Activated CD8-positive, alpha-beta memory T cell treated with anti-CD3 and anti-CD28 coated beads for 48 hours (primary cell): ENCODE data around the gene HLA-DRB5.
"Not testable (repeated sequence)": the region's sequence is repeated elsewhere in the genome, so short reads cannot be mapped to it uniquely, and the experiment has no call there.

Experiments
- DNase-seq, 3 experiments: peaks; one replicate each; pipeline ENCODE4 v3.0.0-alpha.2; 2020; ENCODE audit warnings: low read depth in 2 of 3, low spot score in 2 of 3

The HLA-DRB5 gene

DNA sequence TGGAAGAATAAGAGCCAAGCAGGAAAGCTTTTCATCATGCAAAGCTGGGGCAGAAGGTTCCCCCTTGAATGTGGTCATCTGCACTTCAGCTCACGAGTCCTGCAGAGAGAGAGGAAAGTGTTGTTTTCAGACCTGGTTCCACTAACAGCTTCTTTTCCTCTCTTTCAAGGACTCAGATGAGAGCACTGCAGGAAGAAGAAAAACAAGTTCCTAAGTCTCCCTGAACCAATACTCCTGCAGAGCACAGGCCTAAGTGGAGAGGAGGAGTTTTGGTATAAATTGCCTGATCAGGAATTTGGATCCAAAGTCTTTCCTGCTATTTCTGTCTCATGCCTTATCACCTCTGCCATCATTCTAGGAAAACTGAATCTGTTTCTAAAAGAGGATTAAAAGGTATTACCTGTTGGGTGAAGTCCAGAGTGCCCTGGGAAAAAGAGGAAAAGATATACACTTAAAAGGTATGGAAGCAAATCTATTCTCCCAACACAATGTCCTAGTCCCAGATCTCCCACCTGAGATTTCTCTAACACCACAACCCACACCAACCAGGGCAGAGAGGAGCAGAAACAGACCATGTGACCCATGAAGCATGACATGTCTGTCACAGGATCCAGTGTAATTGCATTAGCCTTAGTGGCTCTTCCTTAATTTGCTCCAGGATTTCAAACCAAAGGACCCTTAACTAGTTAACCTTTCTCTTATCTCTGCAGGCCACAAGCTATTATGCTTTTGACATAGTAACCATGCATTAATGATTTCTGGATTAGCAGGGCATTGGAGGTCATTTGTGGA, 12.2 kb downstream of the HLA-DRB5 start:
- no peak for DNase-seq

DNA sequence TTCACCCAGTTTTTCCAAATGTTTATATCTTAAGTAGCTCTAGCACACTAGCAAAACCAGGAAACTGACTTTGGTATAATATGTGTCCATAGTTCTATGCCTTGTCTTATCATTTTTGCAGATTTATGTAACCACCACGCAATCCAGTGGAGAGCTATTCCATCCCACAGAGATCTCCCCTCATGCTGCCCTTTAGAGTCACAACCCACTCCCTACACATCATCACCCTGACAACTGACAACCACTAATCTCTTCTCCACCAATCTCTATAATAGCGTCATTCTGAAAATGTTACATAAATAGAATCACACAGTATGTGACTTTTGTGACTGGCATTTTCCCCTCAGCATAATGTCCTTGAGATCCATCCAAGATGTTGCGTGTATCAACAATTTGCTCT, 29.1 kb downstream of the HLA-DRB5 start:
- no peak for DNase-seq

GRCh38 chr6:32492351-32492750, 37.7 kb downstream of the HLA-DRB5 start:
- no peak for DNase-seq

DNA sequence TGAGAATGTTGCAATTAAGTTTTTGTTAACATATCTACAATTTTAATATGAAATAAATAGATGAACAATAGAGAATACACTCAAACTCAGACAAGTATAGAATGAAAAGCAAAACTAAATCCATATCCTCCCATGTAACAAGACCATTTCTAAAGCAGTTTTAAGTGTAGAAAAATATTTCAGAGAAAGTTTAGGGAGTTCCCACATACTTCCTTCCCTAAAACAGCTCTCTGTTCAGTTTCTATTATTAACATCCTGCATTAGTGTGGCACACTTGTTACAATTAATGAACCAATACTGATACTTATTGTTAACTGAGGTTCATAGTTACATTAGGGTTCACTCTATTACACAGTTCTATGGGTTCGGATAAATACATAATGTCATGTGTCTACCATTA, 38.4 kb downstream of the HLA-DRB5 start:
- no peak for DNase-seq

GRCh38 chr6:32488083-32488482, 42.0 kb downstream of the HLA-DRB5 start:
- no peak for DNase-seq

DNA sequence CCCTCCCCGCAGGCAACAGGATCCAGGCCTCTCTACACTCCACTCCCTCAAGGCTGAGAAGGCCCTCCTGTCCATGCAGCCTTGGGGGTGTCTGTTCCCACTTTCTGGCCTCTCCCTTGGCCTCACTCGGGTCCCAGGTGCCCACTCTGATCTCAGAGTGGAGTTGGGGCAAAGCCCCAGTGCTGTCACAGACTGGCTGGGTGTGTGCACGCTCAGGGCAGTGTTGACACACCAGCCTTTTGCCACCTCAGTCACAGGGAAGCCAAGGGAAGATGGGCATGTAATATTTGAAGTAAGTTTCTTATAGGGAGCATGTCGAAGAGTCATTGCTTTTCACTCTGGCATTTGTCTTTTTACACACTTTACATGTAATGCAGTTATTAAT, 45.5 kb downstream of the HLA-DRB5 start:
- DNase-seq: no peak

- DNase-seq: no peak
Measured at GRCh38 chr6:32483968-32484613, 46.0 kb downstream of the HLA-DRB5 start.

- DNase-seq: no peak
Measured at GRCh38 chr6:32475392-32476206, 54.5 kb downstream of the HLA-DRB5 start.

- DNase-seq: not testable (repeated sequence)
Measured at GRCh38 chr6:32473376-32474348, 56.4 kb downstream of the HLA-DRB5 start.

DNA sequence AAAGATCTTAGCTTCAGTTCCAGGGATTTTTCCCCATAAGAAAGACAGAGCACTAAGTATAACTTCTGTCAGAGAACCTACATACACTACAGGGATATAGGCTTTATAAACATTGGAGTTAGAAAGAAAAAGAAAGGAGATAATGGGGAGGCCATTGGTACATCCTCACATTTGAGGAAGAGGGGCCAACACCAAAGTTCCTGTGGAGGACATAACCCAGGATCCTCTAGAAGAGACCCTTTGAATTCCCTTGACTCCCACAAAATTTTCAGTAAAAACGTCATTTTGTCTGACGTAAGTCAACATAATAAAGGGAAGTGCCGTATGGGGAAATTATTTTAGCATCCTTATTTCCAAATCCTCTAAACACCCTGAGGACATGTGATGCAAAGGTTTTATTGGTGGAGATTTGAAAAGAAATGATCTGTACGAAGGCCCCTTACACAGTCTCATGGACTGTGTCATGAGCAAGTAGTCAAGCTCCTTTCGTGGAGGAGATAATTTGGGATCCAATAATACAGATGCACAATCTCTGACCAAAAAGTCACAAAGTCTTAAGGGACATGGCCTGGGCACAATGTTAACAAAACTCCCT, 57.2 kb downstream of the HLA-DRB5 start:
- no peak for DNase-seq

- not testable (repeated sequence) for DNase-seq
Measured at GRCh38 chr6:32467743-32468503, 62.2 kb downstream of the HLA-DRB5 start.
